Psoas muscle (tissue), 8 donors: ENCODE measurements around the gene FOXA3. TPM values are rescaled to one million over a fixed set of nuclear protein-coding genes. Genes with fewer than 3 reads are reported as not detected.

ENCODE experiments used
- ATAC-seq, 4 donors: fragments of 200-7000 bp; cut with Tn5 transposase; one replicate each; pipeline ENCODE4 v1.9.1; 2020; ENCODE audit warnings: moderate library complexity in 3 of 4, mild to moderate bottlenecking in 2 of 4
- DNase-seq, 2 donors: peaks; one replicate each; pipeline ENCODE4 v3.0.0-alpha.2; 2020
- H3K27ac ChIP-seq: fragments of 200-600 bp; one replicate; pipeline ENCODE4 v1.8.0; 2022
- H3K27me3 ChIP-seq, 3 donors: fragments of 200-600 bp in 1 of 3; one replicate each; pipeline versions ENCODE4 v1.6.1 to v1.8.0; 2013 to 2022; ENCODE audit warnings: low read length in 2 of 3, mild to moderate bottlenecking in 2 of 3, moderate library complexity in 1 of 3; ENCODE audit not compliant: insufficient read depth in 3 of 3
- H3K36me3 ChIP-seq, 2 donors: fragments of 200-600 bp in 1 of 2; one replicate each; pipeline versions ENCODE4 v1.6.1 to v1.8.0; 2013 to 2022; ENCODE audit warnings: low read depth in 1 of 2, mild to moderate bottlenecking in 1 of 2, moderate library complexity in 1 of 2; ENCODE audit not compliant: insufficient read depth in 1 of 2
- H3K4me1 ChIP-seq: fragments of 200-600 bp; one replicate; pipeline ENCODE4 v1.8.0; 2022
- H3K4me3 ChIP-seq: fragments of 200-600 bp; one replicate; pipeline ENCODE4 v1.8.0; 2022; ENCODE audit warnings: mild to moderate bottlenecking
- H3K9me3 ChIP-seq: fragments of 200-600 bp; one replicate; pipeline ENCODE4 v1.8.0; 2022
- WGBS, 3 donors: extraction: QIAGEN DNeasy Blood & Tissue Kit; methylation state at CpG; one replicate each; pipeline versions ENCODE4 v1.1.6 to v1.1.7; 2013; 5-methylcytosine and 5-hydroxymethylcytosine counted together
- intact Hi-C, 2 donors: fragments of 100-400 bp; cut with DNase I; formaldehyde crosslinking; loops; one replicate each; pipeline versions ENCODE4 v1.11.0 to v1.14.2; 2022
- polyA plus RNA-seq, 3 donors: library from polyadenylated mRNA; stranded (reverse); fragments of 200-250 nt; gene quantifications; one replicate each; pipeline ENCODE4 v1.2.3, GENCODE V29; 2013
- total RNA-seq, 4 donors: library from RNA; stranded (reverse); fragmentation: NEBNext Ultra II Directional in 2 of 4; extraction: Animal tissue kit (Norgen Biotek cat#: 25700) in 2 of 4; gene quantifications; one replicate each; pipeline versions ENCODE4 v1.2.1 to v1.2.4, GENCODE V29; 2021 to 2023
- TF ChIP-seq, protein P1 (sequence below): fragments of 200-600 bp; IDR thresholded peaks from one replicate; pipeline ENCODE4 v1.8.0; 2022; ENCODE audit warnings: antibody characterized with exemption
- donor health status: healthy with polysubstance abuse.
- donor health status: DM: no; HTN: no; CAD: no; lungs with moderate emphysema.
- donor health status: Bipolar disorder and iron deficiency.
- donor health status: healthy.
- donor health status: DM: yes; HTN: yes; CAD: no.
- donor health status: DM: no; HTN: no; CAD: no.
- donor health status: DM: no; HTN: no; CAD: no.
- donor health status: DM: yes; HTN: yes; CAD: no.

Gene FOXA3
- total and polyA plus RNA-seq, 7 donors: 0.05 to 0.35 (median 0.23) TPM; not detected in 4

DNA sequence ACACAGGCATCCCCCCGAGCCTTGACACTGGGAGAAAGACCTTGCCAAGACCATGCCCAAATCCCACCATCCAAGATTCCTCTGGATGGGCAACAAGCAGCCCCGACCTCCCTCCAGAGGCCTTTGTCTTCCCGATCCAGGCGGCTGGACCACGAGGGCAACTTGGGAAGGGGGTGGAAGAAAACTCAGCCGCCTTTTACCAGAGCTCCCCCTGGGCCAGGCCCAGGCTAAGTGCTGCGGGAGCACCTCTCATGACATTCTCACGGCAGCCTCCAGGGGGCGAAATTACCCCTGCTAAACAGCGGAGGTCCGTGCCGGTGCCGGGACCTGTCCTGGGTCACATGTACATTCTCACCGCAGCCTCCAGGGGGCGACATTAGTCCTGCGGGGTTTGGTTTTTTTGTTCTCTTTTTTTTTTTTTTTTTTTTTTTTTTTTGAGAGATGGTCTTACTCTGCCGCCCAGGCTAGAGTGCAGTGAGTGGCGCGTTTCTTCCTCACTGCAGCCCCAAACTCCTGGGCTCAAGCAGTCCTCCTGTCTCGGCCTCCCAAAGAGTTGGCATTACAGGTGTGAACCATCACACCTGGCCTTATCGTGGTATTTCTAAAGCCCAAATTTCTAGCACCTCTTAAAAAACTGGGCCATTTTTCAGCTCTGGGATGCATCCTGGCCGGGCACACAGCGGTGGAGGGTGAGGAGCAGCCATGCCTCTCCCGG is 47.0 kb upstream of the FOXA3 start:
- peak; percentile 92 to 97 for DNase-seq
- Histone ChIP-seq H3K4me1 (no peaks in the 10 kb centered on the region), H3K27me3 (peaks cover 0 to 2% (median 0%) of the 10 kb centered on the region in 3 donors), H3K27ac (no peak overlapping the region), H3K36me3 (peaks cover 0 to 20% of the 10 kb centered on the region in 2 donors), H3K9me3 (no peaks in the 10 kb centered on the region), H3K4me3 (no peak overlapping the region)
- TF ChIP-seq, protein P1, sequence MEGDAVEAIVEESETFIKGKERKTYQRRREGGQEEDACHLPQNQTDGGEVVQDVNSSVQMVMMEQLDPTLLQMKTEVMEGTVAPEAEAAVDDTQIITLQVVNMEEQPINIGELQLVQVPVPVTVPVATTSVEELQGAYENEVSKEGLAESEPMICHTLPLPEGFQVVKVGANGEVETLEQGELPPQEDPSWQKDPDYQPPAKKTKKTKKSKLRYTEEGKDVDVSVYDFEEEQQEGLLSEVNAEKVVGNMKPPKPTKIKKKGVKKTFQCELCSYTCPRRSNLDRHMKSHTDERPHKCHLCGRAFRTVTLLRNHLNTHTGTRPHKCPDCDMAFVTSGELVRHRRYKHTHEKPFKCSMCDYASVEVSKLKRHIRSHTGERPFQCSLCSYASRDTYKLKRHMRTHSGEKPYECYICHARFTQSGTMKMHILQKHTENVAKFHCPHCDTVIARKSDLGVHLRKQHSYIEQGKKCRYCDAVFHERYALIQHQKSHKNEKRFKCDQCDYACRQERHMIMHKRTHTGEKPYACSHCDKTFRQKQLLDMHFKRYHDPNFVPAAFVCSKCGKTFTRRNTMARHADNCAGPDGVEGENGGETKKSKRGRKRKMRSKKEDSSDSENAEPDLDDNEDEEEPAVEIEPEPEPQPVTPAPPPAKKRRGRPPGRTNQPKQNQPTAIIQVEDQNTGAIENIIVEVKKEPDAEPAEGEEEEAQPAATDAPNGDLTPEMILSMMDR: peak; percentile 95
- intact Hi-C loops: loop anchor here in 1 of 2 donors (1.0 kb wide), 1 partner anchor 66 kb away; no protein-coding TSS in a partner anchor
- peak; percentile 86 to 91 (median 88) for ATAC-seq
- 19 to 23% (median 21%) methylated on average over 24 of the region's 24 CpGs for WGBS, 3 donors

DNA sequence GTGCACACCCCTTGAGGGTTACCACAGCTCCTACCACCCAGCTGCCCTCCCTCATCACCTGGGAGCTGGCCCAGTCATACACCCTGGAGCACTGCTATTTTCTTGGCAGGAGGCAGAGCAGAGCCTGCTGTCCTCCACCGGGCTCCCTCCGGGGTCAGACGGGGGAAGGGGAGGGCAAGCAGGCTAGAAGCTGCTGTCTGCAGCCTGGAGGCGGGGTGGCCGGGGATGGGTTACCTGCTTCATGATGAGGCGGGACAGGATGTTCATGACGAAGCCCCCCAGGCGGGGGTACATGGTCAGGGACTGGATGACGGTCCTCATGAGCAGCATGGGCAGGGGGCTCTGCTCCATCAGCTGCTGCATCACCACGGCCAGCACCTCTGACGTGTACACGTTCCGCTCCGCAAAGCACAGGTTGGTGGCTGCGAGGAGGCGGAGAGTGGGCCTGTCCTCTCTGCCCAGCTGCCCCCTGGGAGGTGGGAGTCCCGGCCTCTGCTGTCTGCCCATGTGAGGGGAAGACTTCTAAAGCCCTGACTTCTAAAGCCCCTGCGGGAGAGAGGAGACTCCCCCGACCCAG is 46.3 kb upstream of the FOXA3 start:
- TF ChIP-seq, protein P1: no peak
- ATAC-seq (peak in 3 of 4 donors; percentile 7 to 20 (median 19)), DNase-seq (no peak)
- peaks cover 0 to 2% (median 0%) of the 10 kb centered on the region in 3 donors for H3K27me3 ChIP-seq
- no peaks in the 10 kb centered on the region for H3K9me3 ChIP-seq
- no peaks in the 10 kb centered on the region for H3K4me1 ChIP-seq
- no peak overlapping the region for H3K27ac ChIP-seq
- H3K36me3 ChIP-seq: peaks cover 0 to 25% of the 10 kb centered on the region in 2 donors
- WGBS, 3 donors: 66 to 79% (median 75%) methylated on average over 17 to 19 of the region's 19 CpGs
- intact Hi-C loops: loop anchor here in 1 of 2 donors (1.0 kb wide), 1 partner anchor 65 kb away; no protein-coding TSS in a partner anchor
- no peak overlapping the region for H3K4me3 ChIP-seq

DNA sequence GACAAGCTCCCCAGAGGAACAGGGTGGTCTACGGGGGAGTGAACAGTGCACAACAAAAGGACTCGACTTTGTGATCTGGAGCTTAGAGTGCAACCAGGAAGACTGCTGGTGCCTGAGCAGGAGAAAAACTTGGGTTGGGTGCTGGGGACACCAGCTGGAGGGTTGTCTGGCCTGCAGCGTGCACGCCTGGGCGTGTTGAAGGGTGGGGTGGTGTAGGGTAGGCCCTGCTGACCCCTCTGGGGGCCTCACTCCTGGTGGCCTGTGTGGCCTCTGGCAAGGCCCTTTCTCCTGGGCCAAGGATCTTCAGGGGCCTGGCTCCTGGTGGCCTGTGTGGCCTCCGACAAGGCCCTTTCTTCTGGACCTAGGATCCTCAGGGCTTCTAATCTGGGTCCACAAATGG is 44.4 kb upstream of the FOXA3 start:
- ATAC-seq: no peak
- intact Hi-C loops: no loop called here
- no peak overlapping the region for H3K4me3 ChIP-seq
- H3K27me3 ChIP-seq: peaks cover 0 to 2% (median 0%) of the 10 kb centered on the region in 3 donors
- TF ChIP-seq, protein P1: no peak
- peaks cover 2 to 42% of the 10 kb centered on the region in 2 donors for H3K36me3 ChIP-seq
- no peak for DNase-seq
- WGBS, 3 donors: 90 to 91% (median 90%) methylated on average over 5 to 6 of the region's 6 CpGs
- no peaks in the 10 kb centered on the region for H3K9me3 ChIP-seq
- H3K27ac ChIP-seq: no peak overlapping the region
- peaks cover 5% of the 10 kb centered on the region for H3K4me1 ChIP-seq

DNA sequence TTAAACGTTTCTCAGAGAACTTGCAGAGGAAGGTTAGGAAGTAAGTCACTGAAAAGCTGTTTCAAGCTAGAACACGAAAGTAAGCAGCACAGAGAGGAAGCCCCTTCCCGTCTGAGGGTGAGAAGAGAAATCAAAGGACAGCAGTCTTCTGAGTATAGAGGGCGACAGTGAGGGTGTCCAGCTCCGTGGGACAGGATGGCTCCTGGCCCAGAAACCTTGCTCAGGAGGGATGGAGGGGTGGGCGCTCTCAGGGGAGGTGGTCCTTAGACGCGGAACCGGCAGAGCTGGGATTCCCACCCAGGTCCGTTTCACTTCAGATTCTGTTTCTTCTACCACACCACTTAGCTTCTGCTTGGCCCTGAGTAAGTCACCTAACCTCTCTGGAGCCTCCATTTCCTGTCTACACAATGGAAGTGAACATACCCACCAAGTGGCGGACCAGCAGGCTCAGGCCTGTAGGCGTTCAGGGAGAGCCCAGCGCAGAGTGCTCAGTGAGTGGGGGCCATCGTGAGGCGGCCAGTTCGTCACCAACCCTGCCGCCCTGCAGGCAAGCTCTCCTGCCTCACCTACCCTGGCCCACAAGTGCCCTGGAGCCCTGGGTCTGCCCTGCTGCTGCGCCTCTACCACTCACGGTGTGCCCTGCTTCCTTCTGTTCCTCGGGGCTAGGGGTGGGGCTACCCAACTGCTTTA is 43.6 kb upstream of the FOXA3 start:
- TF ChIP-seq, protein P1: no peak
- Histone ChIP-seq H3K36me3 (peaks cover 4 to 50% of the 10 kb centered on the region in 2 donors), H3K9me3 (no peaks in the 10 kb centered on the region), H3K27ac (no peak overlapping the region), H3K4me1 (peaks cover 5% of the 10 kb centered on the region), H3K4me3 (no peak overlapping the region), H3K27me3 (no peaks in the 10 kb centered on the region)
- ATAC-seq (no peak), DNase-seq (no peak)
- intact Hi-C loops: no loop called here
- 73 to 78% (median 77%) methylated on average over 19 to 20 of the region's 20 CpGs for WGBS, 3 donors
